HEK293 (cell line): ENCODE data around the gene RNF166.

Experiments
- BCL11A ChIP-seq: fragments of 450-650 bp; formaldehyde crosslinking; IDR thresholded peaks from 2 replicates; pipeline ENCODE4 v1.5.1; 2016; ENCODE audit warnings: low read depth, missing biosample characterization, missing genetic modification characterization
- HOXA7 ChIP-seq: sonication (generic); formaldehyde crosslinking; IDR thresholded peaks from 2 replicates; pipeline ENCODE4 v1.8.1; 2022; ENCODE audit warnings: missing genetic modification reagents, borderline replicate concordance
- HOXC10 ChIP-seq: sonication (generic); formaldehyde crosslinking; IDR thresholded peaks from 2 replicates; pipeline ENCODE4 v1.8.1; 2023; ENCODE audit warnings: mild to moderate bottlenecking, missing genetic modification reagents
- KLF16 ChIP-seq: fragments of 450-650 bp; formaldehyde crosslinking; IDR thresholded peaks from 2 replicates; pipeline ENCODE4 v1.5.1; 2017; ENCODE audit warnings: missing biosample characterization, missing genetic modification characterization
- ZIC2 ChIP-seq: fragments of 450-650 bp; formaldehyde crosslinking; IDR thresholded peaks from 2 replicates; pipeline ENCODE4 v1.5.1; 2016; ENCODE audit warnings: missing biosample characterization, missing genetic modification characterization
- ZNF146 ChIP-seq: fragments of 450-650 bp; formaldehyde crosslinking; IDR thresholded peaks from 2 replicates; pipeline ENCODE4 v1.5.1; 2016; ENCODE audit warnings: missing biosample characterization, missing genetic modification characterization
- ZNF274 ChIP-seq, 2 experiments: fragments of 200-500 bp in 1 of 2; fragments of 450-650 bp in 1 of 2; sonication (Bioruptor generic) in 1 of 2; formaldehyde crosslinking in 1 of 2; IDR thresholded peaks; 2 replicates each; pipeline versions ENCODE4 v1.5.1 to v1.6.1; 2014 to 2016; ENCODE audit warnings: borderline replicate concordance in 1 of 2, inconsistent platforms in 1 of 2, low read length in 1 of 2, missing biosample characterization in 1 of 2, missing genetic modification characterization in 1 of 2
- TF ChIP-seq, protein P1 (sequence below): fragments of 450-650 bp; formaldehyde crosslinking; IDR thresholded peaks from 2 replicates; pipeline ENCODE4 v1.5.1; 2016; ENCODE audit warnings: missing biosample characterization, missing genetic modification characterization
- TF ChIP-seq, protein P2 (sequence below): fragments of 450-650 bp; formaldehyde crosslinking; IDR thresholded peaks from 2 replicates; pipeline ENCODE4 v1.5.1; 2016; ENCODE audit warnings: missing biosample characterization, missing genetic modification characterization, borderline replicate concordance
- TF ChIP-seq, protein P3 (sequence below): sonication (generic); formaldehyde crosslinking; IDR thresholded peaks from 2 replicates; pipeline ENCODE4 v1.8.1; 2022; ENCODE audit warnings: mild to moderate bottlenecking, moderate library complexity, missing genetic modification reagents

DNA sequence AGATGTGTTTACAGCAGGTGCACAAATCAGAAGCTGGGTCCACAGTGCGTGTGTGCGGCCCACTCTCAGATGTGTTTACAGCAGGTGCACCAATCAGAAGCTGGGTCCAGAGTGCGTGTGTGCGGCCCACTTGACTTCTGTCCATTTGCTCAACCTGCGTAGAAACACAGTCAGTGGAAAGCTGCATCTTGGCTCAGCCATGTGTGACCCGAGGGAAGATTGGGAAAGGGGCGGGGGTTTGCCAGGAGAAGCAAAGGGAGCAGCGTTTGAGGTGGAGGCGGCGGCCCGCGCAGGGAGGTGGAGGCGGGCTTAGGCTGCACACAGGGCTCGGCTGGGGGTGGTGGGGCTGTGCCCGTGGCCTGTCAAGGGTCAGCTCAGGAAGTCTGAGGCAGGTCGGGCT, 4.3 kb upstream of the RNF166 start:
- TF ChIP-seq ZNF146 (tag by site-specific recombination) (no peak), KLF16 (tag by site-specific recombination) (no peak), HOXA7 (CRISPR knock-in tag) (no peak), ZNF274 (IDR thresholded peaks at IDR 0.05; ENCODE audit: low read length) (no peak), ZNF274 (tag by site-specific recombination; IDR thresholded peaks at IDR 0.05; ENCODE audit: borderline replicate concordance) (no peak), ZIC2 (tag by site-specific recombination) (no peak), HOXC10 (no peak), BCL11A (no peak)
- TF ChIP-seq, protein P1, sequence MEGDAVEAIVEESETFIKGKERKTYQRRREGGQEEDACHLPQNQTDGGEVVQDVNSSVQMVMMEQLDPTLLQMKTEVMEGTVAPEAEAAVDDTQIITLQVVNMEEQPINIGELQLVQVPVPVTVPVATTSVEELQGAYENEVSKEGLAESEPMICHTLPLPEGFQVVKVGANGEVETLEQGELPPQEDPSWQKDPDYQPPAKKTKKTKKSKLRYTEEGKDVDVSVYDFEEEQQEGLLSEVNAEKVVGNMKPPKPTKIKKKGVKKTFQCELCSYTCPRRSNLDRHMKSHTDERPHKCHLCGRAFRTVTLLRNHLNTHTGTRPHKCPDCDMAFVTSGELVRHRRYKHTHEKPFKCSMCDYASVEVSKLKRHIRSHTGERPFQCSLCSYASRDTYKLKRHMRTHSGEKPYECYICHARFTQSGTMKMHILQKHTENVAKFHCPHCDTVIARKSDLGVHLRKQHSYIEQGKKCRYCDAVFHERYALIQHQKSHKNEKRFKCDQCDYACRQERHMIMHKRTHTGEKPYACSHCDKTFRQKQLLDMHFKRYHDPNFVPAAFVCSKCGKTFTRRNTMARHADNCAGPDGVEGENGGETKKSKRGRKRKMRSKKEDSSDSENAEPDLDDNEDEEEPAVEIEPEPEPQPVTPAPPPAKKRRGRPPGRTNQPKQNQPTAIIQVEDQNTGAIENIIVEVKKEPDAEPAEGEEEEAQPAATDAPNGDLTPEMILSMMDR (tag by site-specific recombination) = no peak
- TF ChIP-seq, protein P2, sequence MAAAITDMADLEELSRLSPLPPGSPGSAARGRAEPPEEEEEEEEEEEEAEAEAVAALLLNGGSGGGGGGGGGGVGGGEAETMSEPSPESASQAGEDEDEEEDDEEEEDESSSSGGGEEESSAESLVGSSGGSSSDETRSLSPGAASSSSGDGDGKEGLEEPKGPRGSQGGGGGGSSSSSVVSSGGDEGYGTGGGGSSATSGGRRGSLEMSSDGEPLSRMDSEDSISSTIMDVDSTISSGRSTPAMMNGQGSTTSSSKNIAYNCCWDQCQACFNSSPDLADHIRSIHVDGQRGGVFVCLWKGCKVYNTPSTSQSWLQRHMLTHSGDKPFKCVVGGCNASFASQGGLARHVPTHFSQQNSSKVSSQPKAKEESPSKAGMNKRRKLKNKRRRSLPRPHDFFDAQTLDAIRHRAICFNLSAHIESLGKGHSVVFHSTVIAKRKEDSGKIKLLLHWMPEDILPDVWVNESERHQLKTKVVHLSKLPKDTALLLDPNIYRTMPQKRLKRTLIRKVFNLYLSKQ (tag by site-specific recombination) = no peak
- TF ChIP-seq, protein P3, sequence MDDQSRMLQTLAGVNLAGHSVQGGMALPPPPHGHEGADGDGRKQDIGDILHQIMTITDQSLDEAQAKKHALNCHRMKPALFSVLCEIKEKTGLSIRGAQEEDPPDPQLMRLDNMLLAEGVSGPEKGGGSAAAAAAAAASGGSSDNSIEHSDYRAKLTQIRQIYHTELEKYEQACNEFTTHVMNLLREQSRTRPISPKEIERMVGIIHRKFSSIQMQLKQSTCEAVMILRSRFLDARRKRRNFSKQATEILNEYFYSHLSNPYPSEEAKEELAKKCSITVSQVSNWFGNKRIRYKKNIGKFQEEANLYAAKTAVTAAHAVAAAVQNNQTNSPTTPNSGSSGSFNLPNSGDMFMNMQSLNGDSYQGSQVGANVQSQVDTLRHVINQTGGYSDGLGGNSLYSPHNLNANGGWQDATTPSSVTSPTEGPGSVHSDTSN = no peak
